HuH-7 (cell line): Measurements from ENCODE around the gene BLM.

Experiments
- DNase-seq: peaks from one replicate; pipeline ENCODE4 v3.0.0; 2011; ENCODE audit warnings: low spot score

BLM gene

GRCh38 chr15:90851114-90851513 is 134.0 kb downstream of the BLM start:
- no peak for DNase-seq

DNA sequence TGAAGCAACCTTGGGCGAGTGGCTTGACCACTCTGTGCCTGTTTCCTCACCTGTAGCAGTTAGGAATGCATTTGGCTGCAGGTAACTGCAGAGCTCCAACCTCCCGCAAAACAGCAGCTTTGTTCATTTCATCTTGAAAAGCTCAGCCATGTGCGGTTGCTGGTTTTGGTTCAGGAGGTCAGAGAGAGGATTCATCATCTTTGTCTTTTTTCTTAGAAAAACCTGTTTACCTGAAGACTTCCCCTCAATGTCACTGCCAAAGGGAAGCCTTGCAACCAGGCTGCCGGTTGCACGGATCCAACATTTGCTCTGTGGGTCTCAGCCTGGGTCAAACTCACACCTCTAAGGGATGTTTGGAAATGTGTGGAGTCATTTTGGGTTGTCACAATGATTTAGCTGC is 134.8 kb downstream of the BLM start:
- no peak for DNase-seq

- DNase-seq: no peak
These were observed 138.0 kb downstream of the BLM start for GRCh38 chr15:90855139-90855538.

GRCh38 chr15:90857337-90857736 is 140.2 kb downstream of the BLM start:
- no peak for DNase-seq

DNA sequence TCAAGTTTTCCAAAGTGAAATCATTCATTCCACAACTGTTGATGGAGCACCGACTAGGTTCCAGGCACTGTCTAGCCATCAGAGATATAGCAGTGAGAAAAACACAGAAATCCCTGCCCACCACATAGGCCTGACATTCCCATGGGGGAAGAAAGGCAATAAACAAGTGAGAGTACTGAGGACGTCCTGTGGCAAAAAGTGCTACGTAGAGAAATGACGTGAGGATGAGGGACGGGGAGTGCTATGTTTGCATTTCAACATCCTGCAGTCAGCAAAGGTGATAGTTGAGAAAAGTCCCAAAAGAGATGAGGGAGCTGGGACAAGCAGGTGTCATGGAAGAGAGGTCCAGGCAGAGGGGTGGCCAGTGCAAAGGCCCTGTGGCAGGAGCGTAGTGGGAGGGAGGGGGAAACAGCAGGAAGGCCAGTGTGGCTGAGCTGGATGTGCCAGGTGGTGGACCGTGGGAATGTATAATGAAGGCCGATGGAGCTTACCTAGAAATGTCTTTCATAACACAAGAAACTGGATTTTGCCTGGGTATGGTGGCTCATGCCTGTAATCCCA is 140.8 kb downstream of the BLM start:
- no peak for DNase-seq

GRCh38 chr15:90859234-90860131 is 142.3 kb downstream of the BLM start:
- DNase-seq: peak; percentile 71

- DNase-seq: no peak
These were observed 143.3 kb downstream of the BLM start for GRCh38 chr15:90860450-90860849.

- DNase-seq: peak; percentile 71
These were observed 144.0 kb downstream of the BLM start for GRCh38 chr15:90860942-90861675.

GRCh38 chr15:90862487-90862886 is 145.3 kb downstream of the BLM start:
- DNase-seq: no peak

DNA sequence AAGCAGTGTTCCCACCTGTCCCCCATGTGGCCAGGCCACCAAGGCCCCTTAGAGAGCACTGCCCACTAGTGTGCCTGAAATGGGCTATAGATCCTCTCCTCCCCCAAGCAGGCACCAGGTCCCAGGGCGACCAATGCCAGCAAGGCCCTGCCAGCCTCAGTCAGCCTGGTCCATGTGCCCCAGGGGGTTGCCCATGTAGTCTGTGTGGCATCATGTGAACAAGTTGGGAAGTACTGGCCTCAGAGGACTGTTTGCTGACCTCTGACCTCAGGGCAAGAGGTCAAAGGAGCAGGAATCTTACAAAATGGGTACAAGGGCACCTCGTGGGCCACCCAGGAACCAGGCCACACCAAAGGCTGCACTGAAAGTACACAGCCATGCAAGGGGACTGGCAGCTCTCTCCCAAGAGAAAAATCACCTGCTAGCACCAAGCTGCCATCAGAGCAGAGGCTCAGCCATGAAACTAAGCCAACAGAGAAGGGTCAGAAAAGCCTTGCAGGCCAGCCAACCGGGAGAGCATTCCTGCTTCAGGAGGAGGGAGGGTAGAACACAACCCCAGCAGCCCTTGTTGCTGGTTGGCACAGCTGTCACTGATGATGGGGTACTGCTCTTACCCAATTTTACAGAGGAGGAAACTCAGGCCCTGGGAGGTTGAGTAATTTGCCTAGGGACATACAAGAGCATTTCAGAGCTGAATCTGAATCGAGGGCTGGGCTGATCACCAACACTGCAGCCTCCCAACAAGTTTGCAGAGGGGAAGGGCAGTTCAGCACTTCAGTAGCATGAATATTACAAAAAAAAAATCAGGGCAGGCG is 146.0 kb downstream of the BLM start:
- DNase-seq: no peak

- no peak for DNase-seq
These were observed 146.8 kb downstream of the BLM start for GRCh38 chr15:90863987-90864386.

GRCh38 chr15:90864507-90864906 is 147.4 kb downstream of the BLM start:
- DNase-seq: no peak

- DNase-seq: no peak
These were observed 148.6 kb downstream of the BLM start for GRCh38 chr15:90865702-90866101.
